Measurements from ENCODE around the gene PVALEF.

Gene PVALEF

DNA sequence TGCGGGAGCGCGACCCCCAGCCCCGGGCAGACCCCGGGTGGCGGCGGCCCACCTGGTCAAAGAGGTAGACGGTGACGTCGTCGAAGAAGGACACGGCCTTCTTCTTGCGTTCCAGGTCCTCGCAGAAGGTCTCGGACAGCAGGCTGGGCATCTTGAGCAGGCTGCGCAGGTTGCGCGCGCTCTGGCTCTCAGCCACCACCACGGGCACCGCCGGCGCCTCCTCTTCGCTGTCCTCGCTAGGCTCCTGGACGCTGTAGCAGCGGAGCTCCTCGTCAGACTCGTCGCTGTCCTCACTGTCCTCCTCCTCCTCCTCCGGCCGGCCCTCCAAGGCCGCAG is 45.2 kb upstream of the PVALEF start:
- no peak for DNase-seq (ENCODE audit: low spot score)

DNA sequence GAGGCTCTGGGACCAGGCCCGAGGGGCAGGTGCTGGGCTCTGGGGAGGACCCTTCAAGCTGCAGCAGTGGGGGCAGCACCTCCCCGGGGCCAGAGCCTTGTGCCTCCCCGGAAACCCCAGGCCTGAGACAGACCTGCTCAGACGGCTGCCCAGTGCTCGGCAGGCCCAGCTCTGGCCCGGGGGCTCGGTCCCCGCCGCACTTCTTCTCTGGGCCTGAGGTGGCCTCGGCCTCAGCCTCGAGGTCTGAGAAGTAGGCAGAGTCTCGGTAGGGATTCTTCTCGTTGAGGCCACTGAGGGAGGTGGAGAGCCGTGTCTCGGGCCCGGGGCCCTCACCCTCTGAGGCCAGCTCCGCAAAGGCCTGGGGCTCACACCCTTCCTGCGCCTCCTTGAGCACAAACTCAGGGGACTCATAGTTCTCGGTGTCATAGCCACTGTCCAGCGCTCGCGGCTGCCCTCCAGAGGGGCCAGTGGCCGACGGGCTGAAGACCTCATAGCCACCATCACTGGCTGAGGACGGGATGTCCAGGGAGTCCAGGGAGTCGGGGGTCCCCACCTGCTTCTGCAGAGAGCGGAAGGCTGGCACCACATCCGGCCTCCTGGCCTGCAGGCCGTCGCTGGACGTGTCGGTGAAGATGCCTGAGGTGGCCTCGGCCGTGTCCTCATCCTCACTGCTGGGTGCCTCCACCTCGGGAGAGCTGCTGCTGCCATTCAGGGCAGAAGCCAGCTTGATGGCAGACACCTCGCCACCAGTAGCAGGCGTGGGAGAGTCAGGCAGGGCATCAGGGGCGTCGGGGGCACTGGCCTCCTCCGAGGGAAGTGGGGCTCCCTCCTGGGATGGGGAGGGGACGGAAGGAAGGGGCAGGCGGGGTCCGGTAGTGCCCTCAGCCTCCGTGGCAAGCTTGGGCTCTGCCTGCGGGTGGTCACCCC is 44.3 kb upstream of the PVALEF start:
- TF ChIP-seq, protein P1, sequence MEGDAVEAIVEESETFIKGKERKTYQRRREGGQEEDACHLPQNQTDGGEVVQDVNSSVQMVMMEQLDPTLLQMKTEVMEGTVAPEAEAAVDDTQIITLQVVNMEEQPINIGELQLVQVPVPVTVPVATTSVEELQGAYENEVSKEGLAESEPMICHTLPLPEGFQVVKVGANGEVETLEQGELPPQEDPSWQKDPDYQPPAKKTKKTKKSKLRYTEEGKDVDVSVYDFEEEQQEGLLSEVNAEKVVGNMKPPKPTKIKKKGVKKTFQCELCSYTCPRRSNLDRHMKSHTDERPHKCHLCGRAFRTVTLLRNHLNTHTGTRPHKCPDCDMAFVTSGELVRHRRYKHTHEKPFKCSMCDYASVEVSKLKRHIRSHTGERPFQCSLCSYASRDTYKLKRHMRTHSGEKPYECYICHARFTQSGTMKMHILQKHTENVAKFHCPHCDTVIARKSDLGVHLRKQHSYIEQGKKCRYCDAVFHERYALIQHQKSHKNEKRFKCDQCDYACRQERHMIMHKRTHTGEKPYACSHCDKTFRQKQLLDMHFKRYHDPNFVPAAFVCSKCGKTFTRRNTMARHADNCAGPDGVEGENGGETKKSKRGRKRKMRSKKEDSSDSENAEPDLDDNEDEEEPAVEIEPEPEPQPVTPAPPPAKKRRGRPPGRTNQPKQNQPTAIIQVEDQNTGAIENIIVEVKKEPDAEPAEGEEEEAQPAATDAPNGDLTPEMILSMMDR (IDR thresholded peaks at IDR 0.05; ENCODE audit: extremely low read depth, missing control alignments) = no peak
- no peak for DNase-seq (ENCODE audit: low spot score)

More for the DNA sequence above, 45.2 kb upstream of the PVALEF start:
- TF ChIP-seq, protein P1 (IDR thresholded peaks at IDR 0.05; ENCODE audit: extremely low read depth, missing control alignments) = no peak

DNA sequence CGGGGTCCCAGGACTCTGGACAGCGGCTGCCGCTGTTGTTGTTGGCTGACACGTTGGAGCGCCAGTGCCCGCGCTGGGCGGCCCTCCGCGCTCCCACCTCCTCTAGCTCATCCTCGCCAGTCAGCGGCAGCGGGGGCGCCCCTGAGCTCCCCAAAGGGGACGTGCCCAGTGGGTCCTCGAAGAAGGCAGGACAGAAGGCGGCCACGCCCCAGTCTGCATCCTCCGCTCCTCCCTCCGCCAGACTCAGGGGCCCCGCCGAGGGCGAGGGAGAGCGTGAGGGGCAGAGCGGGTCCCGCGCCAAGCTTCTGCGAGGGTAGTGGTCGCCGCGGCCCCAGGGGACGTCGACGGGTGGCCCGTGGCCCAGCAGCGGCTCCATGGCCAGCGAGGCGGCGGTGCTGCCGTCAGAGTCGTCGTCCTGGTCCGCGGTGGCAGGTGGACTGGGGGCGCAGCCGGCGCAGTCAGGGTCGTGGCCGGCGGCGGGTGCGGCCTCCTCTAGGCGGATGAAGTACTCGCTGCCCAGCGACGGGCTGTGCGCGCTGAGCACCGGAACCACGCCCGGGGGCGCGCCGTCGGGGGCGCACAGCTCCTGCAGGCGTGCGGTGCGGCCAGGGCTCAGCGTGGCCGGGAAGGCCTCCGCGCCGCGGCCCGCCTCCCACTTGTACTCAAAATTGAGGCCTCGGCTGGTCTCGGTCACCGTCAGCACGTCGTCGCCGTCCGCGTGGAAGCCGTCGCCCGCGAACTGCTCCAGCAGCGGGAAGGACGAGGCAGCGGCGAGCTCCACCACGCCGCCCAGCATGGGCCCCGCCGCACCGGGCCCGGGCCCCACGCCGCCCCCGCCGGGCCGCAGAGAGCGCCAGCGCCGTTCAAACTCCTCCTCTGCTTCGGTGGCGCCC is 43.2 kb upstream of the PVALEF start:
- DNase-seq (ENCODE audit: low spot score) = no peak
- TF ChIP-seq, protein P1 (IDR thresholded peaks at IDR 0.05; ENCODE audit: extremely low read depth, missing control alignments) = no peak

DNA sequence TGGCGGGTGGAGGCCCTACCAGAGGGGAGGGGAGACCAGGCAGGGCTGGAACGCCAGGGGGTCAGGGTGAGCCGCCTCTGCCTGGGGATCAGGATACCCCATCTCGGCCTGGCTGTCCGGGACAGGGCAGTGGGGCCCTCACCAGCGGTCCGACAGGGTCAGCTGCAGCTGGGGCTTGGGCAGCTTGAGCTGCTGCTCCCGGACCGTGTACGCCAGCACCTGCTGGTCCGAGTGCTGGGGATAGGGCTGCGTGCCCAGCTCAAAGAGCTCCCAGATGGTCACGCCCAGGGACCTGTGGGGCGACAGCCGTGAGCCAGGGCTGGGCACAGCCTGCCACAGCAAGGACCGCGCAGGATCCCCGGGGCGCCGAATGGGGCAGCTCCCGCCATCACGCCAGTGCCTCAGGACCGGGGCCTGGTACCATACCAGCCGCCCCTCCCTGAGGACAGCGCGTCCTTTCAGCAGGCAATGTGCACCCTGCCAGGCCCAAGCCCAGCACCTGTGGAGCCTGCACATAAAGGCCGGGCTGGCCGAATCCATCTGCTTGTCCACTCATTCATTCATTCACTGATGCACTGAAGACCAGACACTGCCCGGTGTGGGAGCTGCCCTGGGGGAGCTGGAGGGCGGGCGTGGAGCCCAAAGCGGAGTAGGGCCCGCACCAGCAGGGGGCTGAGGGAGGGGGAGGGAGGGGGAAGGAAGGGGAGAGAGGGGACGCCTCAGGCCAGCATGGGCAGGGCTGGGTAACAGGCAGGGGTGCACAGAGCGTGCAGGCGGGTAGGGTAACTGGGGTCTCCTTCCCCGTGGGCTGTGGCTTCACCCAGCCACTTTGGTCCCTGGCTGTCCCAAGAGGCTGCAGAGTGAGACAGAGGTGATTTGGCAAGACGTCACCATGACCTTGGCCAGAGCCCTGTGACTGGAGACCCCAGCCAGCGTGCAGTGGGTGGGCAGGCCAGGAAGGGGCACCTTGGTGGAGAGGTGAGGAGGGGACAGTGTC is 42.0 kb upstream of the PVALEF start:
- TF ChIP-seq, protein P1 (IDR thresholded peaks at IDR 0.05; ENCODE audit: extremely low read depth, missing control alignments) = no peak
- no peak for DNase-seq (ENCODE audit: low spot score)

DNA sequence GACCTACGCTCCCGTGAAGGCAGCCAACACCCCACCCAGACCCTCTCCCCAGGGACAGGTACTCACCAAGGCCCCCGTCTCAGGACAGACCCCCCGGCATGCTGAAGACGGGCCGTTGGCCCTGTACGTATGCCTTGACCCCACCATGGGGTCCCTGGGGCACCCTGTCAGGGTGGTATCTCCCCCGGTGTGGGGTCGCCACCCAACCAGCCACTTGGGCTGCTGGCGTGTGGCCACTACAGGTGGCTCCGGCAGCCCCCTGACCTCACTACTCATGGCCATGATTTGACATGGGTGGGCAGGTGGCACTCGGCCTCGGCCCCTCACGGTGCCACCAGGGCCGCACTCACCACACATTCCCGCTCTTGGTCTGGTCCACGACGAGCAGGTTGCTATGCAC is 40.9 kb upstream of the PVALEF start:
- no peak for DNase-seq (ENCODE audit: low spot score)
- TF ChIP-seq, protein P1 (IDR thresholded peaks at IDR 0.05; ENCODE audit: extremely low read depth, missing control alignments) = no peak

DNA sequence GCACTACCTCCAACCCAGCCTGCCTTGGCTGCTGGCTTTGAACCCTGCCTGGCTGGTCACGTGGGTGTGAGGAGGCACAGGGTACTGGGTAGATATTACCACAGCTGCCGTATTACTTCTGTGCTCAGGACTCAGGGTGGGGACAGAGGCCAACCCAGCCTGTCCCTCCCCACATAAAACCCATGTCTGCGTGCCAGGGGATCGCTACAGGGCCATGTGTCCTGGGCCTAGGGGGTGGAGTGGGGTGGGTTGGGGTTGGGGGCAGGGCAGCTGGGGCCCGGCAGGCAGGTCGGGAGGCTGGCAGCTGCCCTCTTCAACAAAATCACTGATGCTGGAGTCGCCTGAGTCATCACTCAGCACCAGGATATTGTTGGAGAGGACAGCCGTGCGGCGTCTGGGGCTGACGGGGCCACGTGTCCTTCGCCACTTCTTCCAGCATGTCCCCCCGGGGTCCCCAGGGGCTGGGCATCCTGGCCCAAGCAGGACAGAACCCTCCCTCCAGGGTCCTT is 39.7 kb upstream of the PVALEF start:
- no peak for DNase-seq (ENCODE audit: low spot score)
- TF ChIP-seq, protein P1 (IDR thresholded peaks at IDR 0.05; ENCODE audit: extremely low read depth, missing control alignments) = no peak
